HEK293 (cell line): ENCODE measurements around the gene MRPL14.

Source experiments
- CTCF ChIA-PET: fragments of 350-600 bp; formaldehyde crosslinking; extraction: SDS; loops from one replicate; lab custom pipeline; 2021; ENCODE audit warnings: antibody characterized with exemption; lab: Yijun Ruan, JAX
- POLR2A ChIA-PET: fragments of 300-600 bp; formaldehyde crosslinking; extraction: SDS; loops from one replicate; lab custom pipeline; 2020; ENCODE audit warnings: antibody characterized with exemption, inconsistent platforms; lab: Yijun Ruan, JAX
- H3K27ac ChIP-seq: fragments of 200-500 bp; sonication (Bioruptor generic); 2 replicates; pipeline ENCODE4 v1.5.1; 2014; ENCODE audit warnings: low read depth, low read length, control low read depth, inconsistent platforms; ENCODE audit errors: extremely low read depth
- H3K36me3 ChIP-seq, 2 experiments: fragments of 200-500 bp in 1 of 2; sonication (Bioruptor generic) in 1 of 2; 1 replicate in 1 of 2; 2 replicates in 1 of 2; pipeline ENCODE4 v1.5.1; 2014 to 2017; ENCODE audit warnings: inconsistent platforms in 2 of 2, low read length in 2 of 2; ENCODE audit not compliant: control insufficient read depth in 2 of 2, insufficient read depth in 1 of 2
- H3K4me1 ChIP-seq: fragments of 200-500 bp; sonication (Bioruptor generic); 2 replicates; pipeline ENCODE4 v1.5.1; 2014; ENCODE audit warnings: mild to moderate bottlenecking, low read length, inconsistent platforms; ENCODE audit not compliant: control insufficient read depth, insufficient read depth
- H3K4me3 ChIP-seq: 2 replicates; pipeline ENCODE4 v1.5.1; 2011; ENCODE audit warnings: low read depth, mild to moderate bottlenecking, control low read depth, low read length, moderate library complexity
- H3K9me3 ChIP-seq: fragments of 200-500 bp; sonication (Bioruptor generic); 2 replicates; pipeline ENCODE4 v1.5.1; 2014; ENCODE audit warnings: low read depth, low read length, inconsistent platforms; ENCODE audit not compliant: control insufficient read depth, insufficient read depth
- BCL11B ChIP-seq: fragments of 450-650 bp; formaldehyde crosslinking; IDR thresholded peaks from 2 replicates; pipeline ENCODE4 v1.5.1; 2016; ENCODE audit warnings: low read depth, missing biosample characterization, missing genetic modification characterization
- GLI4 ChIP-seq: fragments of 450-650 bp; formaldehyde crosslinking; IDR thresholded peaks from 2 replicates; pipeline ENCODE4 v1.5.1; 2016; ENCODE audit warnings: missing biosample characterization, missing genetic modification characterization
- GLIS1 ChIP-seq: fragments of 450-650 bp; formaldehyde crosslinking; IDR thresholded peaks from 2 replicates; pipeline ENCODE4 v1.5.1; 2016; ENCODE audit warnings: missing biosample characterization, missing genetic modification characterization
- OVOL3 ChIP-seq: fragments of 450-650 bp; formaldehyde crosslinking; IDR thresholded peaks from 2 replicates; pipeline ENCODE4 v1.5.1; 2016; ENCODE audit warnings: missing biosample characterization, missing genetic modification characterization
- RBAK ChIP-seq: fragments of 450-650 bp; formaldehyde crosslinking; IDR thresholded peaks from 2 replicates; pipeline ENCODE4 v1.5.1; 2016; ENCODE audit warnings: missing biosample characterization, missing genetic modification characterization
- ZBTB1 ChIP-seq: fragments of 450-650 bp; formaldehyde crosslinking; IDR thresholded peaks from 2 replicates; pipeline ENCODE4 v1.5.1; 2016; ENCODE audit warnings: missing biosample characterization, missing genetic modification characterization
- ZFP37 ChIP-seq: fragments of 450-650 bp; formaldehyde crosslinking; IDR thresholded peaks from 2 replicates; pipeline ENCODE4 v1.5.1; 2016; ENCODE audit warnings: missing biosample characterization, missing genetic modification characterization
- ZNF121 ChIP-seq: fragments of 450-650 bp; formaldehyde crosslinking; IDR thresholded peaks from 2 replicates; pipeline ENCODE4 v1.5.1; 2016; ENCODE audit warnings: missing biosample characterization, missing genetic modification characterization
- ZNF2 ChIP-seq: fragments of 450-650 bp; formaldehyde crosslinking; IDR thresholded peaks from 2 replicates; pipeline ENCODE4 v1.5.1; 2016; ENCODE audit warnings: missing biosample characterization, missing genetic modification characterization
- ZNF214 ChIP-seq: fragments of 450-650 bp; formaldehyde crosslinking; IDR thresholded peaks from 2 replicates; pipeline ENCODE4 v1.5.1; 2017; ENCODE audit warnings: missing biosample characterization, mild to moderate bottlenecking, missing genetic modification characterization, borderline replicate concordance
- ZNF223 ChIP-seq: fragments of 450-650 bp; formaldehyde crosslinking; IDR thresholded peaks from 2 replicates; pipeline ENCODE4 v1.5.1; 2016; ENCODE audit warnings: missing biosample characterization, missing genetic modification characterization
- ZNF239 ChIP-seq: fragments of 450-650 bp; formaldehyde crosslinking; IDR thresholded peaks from 2 replicates; pipeline ENCODE4 v1.5.1; 2016; ENCODE audit warnings: missing biosample characterization, missing genetic modification characterization
- ZNF37A ChIP-seq: fragments of 450-650 bp; IDR thresholded peaks from 2 replicates; pipeline ENCODE4 v1.5.1; 2018; ENCODE audit warnings: missing biosample characterization, missing genetic modification characterization
- ZNF423 ChIP-seq: fragments of 450-650 bp; formaldehyde crosslinking; IDR thresholded peaks from 2 replicates; pipeline ENCODE4 v1.5.1; 2016; ENCODE audit warnings: missing biosample characterization, missing genetic modification characterization
- ZNF426 ChIP-seq: fragments of 450-650 bp; formaldehyde crosslinking; IDR thresholded peaks from 2 replicates; pipeline ENCODE4 v1.5.1; 2017; ENCODE audit warnings: missing biosample characterization, missing genetic modification characterization, mild to moderate bottlenecking, inconsistent platforms, moderate library complexity
- ZNF514 ChIP-seq: fragments of 450-650 bp; formaldehyde crosslinking; IDR thresholded peaks from 2 replicates; pipeline ENCODE4 v1.5.1; 2016; ENCODE audit warnings: missing biosample characterization, missing genetic modification characterization
- ZNF558 ChIP-seq: fragments of 450-650 bp; formaldehyde crosslinking; IDR thresholded peaks from 2 replicates; pipeline ENCODE4 v1.5.1; 2016; ENCODE audit warnings: missing biosample characterization, missing genetic modification characterization
- ZNF621 ChIP-seq: fragments of 450-650 bp; formaldehyde crosslinking; IDR thresholded peaks from 2 replicates; pipeline ENCODE4 v1.5.1; 2017; ENCODE audit warnings: missing biosample characterization, missing genetic modification characterization
- ZNF626 ChIP-seq: fragments of 450-650 bp; sonication (Bioruptor Pico); formaldehyde crosslinking; IDR thresholded peaks from 2 replicates; pipeline ENCODE4 v1.5.1; 2018; ENCODE audit warnings: missing biosample characterization, missing genetic modification characterization, inconsistent platforms
- ZNF677 ChIP-seq: fragments of 450-650 bp; IDR thresholded peaks from 2 replicates; pipeline ENCODE4 v1.5.0; 2018; ENCODE audit warnings: missing biosample characterization, mild to moderate bottlenecking, missing genetic modification characterization, moderate library complexity
- ZNF701 ChIP-seq: fragments of 450-650 bp; formaldehyde crosslinking; IDR thresholded peaks from 2 replicates; pipeline ENCODE4 v1.5.1; 2016; ENCODE audit warnings: missing biosample characterization, missing genetic modification characterization
- ZNF707 ChIP-seq: fragments of 450-650 bp; formaldehyde crosslinking; IDR thresholded peaks from 2 replicates; pipeline ENCODE4 v1.5.1; 2016; ENCODE audit warnings: missing biosample characterization, missing genetic modification characterization
- ZNF776 ChIP-seq: fragments of 450-650 bp; formaldehyde crosslinking; IDR thresholded peaks from 2 replicates; pipeline ENCODE4 v1.5.0; 2017; ENCODE audit warnings: missing biosample characterization, missing genetic modification characterization, borderline replicate concordance
- ZNF777 ChIP-seq: fragments of 450-650 bp; formaldehyde crosslinking; IDR thresholded peaks from 2 replicates; pipeline ENCODE4 v1.5.1; 2017; ENCODE audit warnings: missing biosample characterization, missing genetic modification characterization, borderline replicate concordance
- ZNF843 ChIP-seq: fragments of 450-650 bp; formaldehyde crosslinking; IDR thresholded peaks from 2 replicates; pipeline ENCODE4 v1.5.1; 2016; ENCODE audit warnings: missing biosample characterization, missing genetic modification characterization
- ZSCAN4 ChIP-seq: fragments of 450-650 bp; formaldehyde crosslinking; IDR thresholded peaks from 2 replicates; pipeline ENCODE4 v1.5.1; 2017; ENCODE audit warnings: missing biosample characterization, missing genetic modification characterization
- TF ChIP-seq, protein P1 (sequence below): fragments of 450-650 bp; formaldehyde crosslinking; IDR thresholded peaks from 2 replicates; pipeline ENCODE4 v1.5.1; 2016; ENCODE audit warnings: missing biosample characterization, missing genetic modification characterization
- TF ChIP-seq, protein P2 (sequence below): fragments of 450-650 bp; formaldehyde crosslinking; IDR thresholded peaks from 2 replicates; pipeline ENCODE4 v1.5.1; 2016; ENCODE audit warnings: missing biosample characterization, missing genetic modification characterization, low read depth

MRPL14 gene

DNA sequence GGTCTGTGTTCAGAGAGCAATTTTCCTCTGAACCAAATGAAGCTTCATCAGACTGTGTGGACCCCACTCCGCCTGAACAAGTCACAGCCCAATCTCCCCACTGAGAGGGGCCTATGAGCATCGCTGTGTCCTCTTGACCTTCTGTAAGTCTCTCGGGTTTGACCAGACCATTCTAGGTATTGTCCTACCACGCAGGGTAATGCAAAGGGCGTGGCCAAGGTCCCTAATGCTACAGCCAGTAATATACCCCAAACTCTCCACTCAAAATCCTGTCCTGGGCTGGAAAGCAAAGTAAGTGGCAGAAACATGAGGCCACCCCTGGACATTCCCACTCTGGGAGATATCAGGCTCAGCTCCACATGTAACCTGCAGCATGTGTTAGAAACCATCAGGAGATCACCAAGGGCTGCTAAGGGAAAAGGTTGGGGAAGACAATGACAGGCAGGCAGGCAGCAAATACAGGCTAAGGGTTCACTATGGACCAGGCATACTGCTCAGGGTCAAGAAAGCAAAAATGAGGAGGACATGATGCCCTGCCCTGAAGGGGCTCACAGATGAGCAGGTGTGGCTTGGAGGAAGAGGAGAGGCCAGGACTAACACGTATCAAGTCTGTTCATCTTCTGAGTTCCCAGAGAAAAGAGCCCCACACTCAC is 33.4 kb downstream of the MRPL14 start (continued):
- TF ChIP-seq ZNF626 (tag by site-specific recombination): no peak

DNA sequence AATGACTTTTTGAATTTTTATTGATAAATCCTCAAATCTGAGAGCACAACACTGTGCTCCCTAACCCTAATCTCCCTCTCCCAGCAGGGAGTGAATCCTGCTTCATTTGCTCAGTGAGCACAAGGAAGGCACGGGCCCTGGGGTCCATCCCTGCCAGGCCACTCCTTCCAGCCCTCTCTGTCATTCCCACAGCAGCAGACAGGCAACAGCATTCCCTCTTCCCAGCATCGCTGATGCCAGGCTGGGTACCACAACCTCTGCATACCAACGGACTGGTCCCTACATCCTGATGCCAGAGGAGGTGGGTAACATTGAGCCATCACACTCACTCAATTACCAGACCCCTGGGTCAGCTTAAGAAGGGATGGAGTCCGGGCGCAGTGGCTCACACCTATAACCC is 34.2 kb downstream of the MRPL14 start:
- Histone ChIP-seq H3K4me3 (no peak overlapping the region), H3K36me3 (peaks cover 0 to 28% of the 10 kb centered on the region in 2 experiments; a peak in 2 of 3 replicates), H3K9me3 (no peaks in the 10 kb centered on the region), H3K4me1 (no peaks in the 10 kb centered on the region), H3K27ac (no peak overlapping the region)
- ChIA-PET POLR2A (interaction anchor here (0.6 kb wide), 1 partner anchor 25 kb away, joined by 7 read pairs; no protein-coding TSS in a partner anchor), CTCF (interaction anchor here (1.2 to 1.9 kb wide), 5 partner anchors 57 to 245 kb away, joined by 3 to 6 read pairs (median 3); no protein-coding TSS in a partner anchor)
- TF ChIP-seq ZNF426 (tag by site-specific recombination) (no peak), ZNF777 (tag by site-specific recombination) (no peak), ZNF514 (no peak), ZNF214 (tag by site-specific recombination) (no peak), ZNF843 (tag by site-specific recombination) (no peak), ZNF677 (tag by site-specific recombination) (no peak), ZNF621 (tag by site-specific recombination) (no peak), RBAK (no peak), ZNF121 (tag by site-specific recombination) (no peak), ZNF558 (no peak), ZNF423 (tag by site-specific recombination) (no peak), ZNF223 (tag by site-specific recombination) (no peak), ZNF707 (no peak), OVOL3 (no peak), ZNF776 (tag by site-specific recombination) (no peak)
- TF ChIP-seq, protein P1, sequence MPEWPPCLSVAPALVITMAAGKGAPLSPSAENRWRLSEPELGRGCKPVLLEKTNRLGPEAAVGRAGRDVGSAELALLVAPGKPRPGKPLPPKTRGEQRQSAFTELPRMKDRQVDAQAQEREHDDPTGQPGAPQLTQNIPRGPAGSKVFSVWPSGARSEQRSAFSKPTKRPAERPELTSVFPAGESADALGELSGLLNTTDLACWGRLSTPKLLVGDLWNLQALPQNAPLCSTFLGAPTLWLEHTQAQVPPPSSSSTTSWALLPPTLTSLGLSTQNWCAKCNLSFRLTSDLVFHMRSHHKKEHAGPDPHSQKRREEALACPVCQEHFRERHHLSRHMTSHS (tag by site-specific recombination): no peak
- TF ChIP-seq, protein P2, sequence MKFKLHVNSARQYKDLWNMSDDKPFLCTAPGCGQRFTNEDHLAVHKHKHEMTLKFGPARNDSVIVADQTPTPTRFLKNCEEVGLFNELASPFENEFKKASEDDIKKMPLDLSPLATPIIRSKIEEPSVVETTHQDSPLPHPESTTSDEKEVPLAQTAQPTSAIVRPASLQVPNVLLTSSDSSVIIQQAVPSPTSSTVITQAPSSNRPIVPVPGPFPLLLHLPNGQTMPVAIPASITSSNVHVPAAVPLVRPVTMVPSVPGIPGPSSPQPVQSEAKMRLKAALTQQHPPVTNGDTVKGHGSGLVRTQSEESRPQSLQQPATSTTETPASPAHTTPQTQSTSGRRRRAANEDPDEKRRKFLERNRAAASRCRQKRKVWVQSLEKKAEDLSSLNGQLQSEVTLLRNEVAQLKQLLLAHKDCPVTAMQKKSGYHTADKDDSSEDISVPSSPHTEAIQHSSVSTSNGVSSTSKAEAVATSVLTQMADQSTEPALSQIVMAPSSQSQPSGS (tag by site-specific recombination): no peak

- TF ChIP-seq GLI4 (no peak), ZSCAN4 (tag by site-specific recombination) (no peak), BCL11B (tag by site-specific recombination) (no peak), ZFP37 (tag by site-specific recombination) (no peak), ZNF776 (tag by site-specific recombination) (no peak), ZBTB1 (tag by site-specific recombination) (no peak), ZNF121 (tag by site-specific recombination) (no peak), OVOL3 (no peak), ZNF239 (tag by site-specific recombination) (no peak), ZNF37A (tag by site-specific recombination) (no peak), ZNF514 (no peak), ZNF2 (no peak), GLIS1 (tag by site-specific recombination) (no peak), ZNF701 (tag by site-specific recombination) (no peak)
- TF ChIP-seq, protein P1 (tag by site-specific recombination): no peak
- POLR2A ChIA-PET: no interaction called here
- no peaks in the 10 kb centered on the region for H3K4me1 ChIP-seq
Observed at GRCh38 chr6:44091981-44092884, 35.0 kb downstream of the MRPL14 start.

More at GRCh38 chr6:44091981-44092884, 35.0 kb downstream of the MRPL14 start:
- Histone ChIP-seq H3K36me3 (peaks cover 0 to 28% of the 10 kb centered on the region in 2 experiments; a peak in 2 of 3 replicates), H3K27ac (no peak overlapping the region), H3K9me3 (no peaks in the 10 kb centered on the region), H3K4me3 (no peak overlapping the region)
- CTCF ChIA-PET: interaction anchor here (0.6 to 1.2 kb wide), 11 partner anchors 17 to 872 kb away, joined by 3 to 5 read pairs (median 3); partner anchors contain the start of gene SLC35B2
